Measurements from ENCODE around the gene KIAA2012. TPM values are rescaled to one million over a fixed set of nuclear protein-coding genes. Genes with fewer than 3 reads are reported as not detected.
A peak's percentile ranks its signal among the peaks of the same experiment; 100 is the strongest.

KIAA2012 gene
- total RNA-seq, 1 donor from 2014 or later, result not detected

GRCh38 chr2:202147775-202148174, 74.7 kb downstream of the KIAA2012 start:
- Histone ChIP-seq H3K4me1 (ENCODE audit: insufficient read depth, low read length) (peaks cover 30% of the 10 kb centered on the region), H3K9ac (ENCODE audit: low read length) (no peak overlapping the region), H3K9me3 (ENCODE audit: insufficient read depth, low read depth, low read length) (no peaks in the 10 kb centered on the region), H4K20me1 (ENCODE audit: insufficient read depth, low read length) (no peaks in the 10 kb centered on the region), H3K4me2 (ENCODE audit: low read length) (peak overlapping the region; percentile 8), H3K4me3 (ENCODE audit: insufficient read depth, low read depth, low read length) (no peak overlapping the region), H2AFZ (ENCODE audit: low read depth, low read length) (peak overlapping the region; percentile 42), H3K27ac (ENCODE audit: low read depth, low read length) (no peak overlapping the region), H3K27me3 (ENCODE audit: insufficient read depth, low read length) (no peaks in the 10 kb centered on the region), H3K36me3 (ENCODE audit: insufficient read depth, low read length) (no peaks in the 10 kb centered on the region), H3K79me2 (ENCODE audit: insufficient read depth, low read length) (no peaks in the 10 kb centered on the region)
- Mint-ChIP-seq H3K27me3 (ENCODE audit: low read depth, unreplicated experiment) (peaks cover 2% of the 10 kb centered on the region), H3K4me3 (ENCODE audit: unreplicated experiment) (no peak overlapping the region), H3K36me3 (ENCODE audit: low read depth, unreplicated experiment) (no peaks in the 10 kb centered on the region), H3K4me1 (ENCODE audit: low read depth, unreplicated experiment) (peaks cover 11% of the 10 kb centered on the region), H3K9me3 (ENCODE audit: unreplicated experiment) (no peaks in the 10 kb centered on the region), H3K27ac (ENCODE audit: unreplicated experiment) (peak overlapping the region; percentile 62)
- no peak for FAIRE-seq
- TF ChIP-seq CTCF (IDR thresholded peaks at IDR 0.05; ENCODE audit: insufficient read depth, low read depth, low read length) (no peak), EZH2 (IDR thresholded peaks at IDR 0.05; ENCODE audit: insufficient read depth, low read length) (no peak)
- DNase-seq (ENCODE audit: low read depth), result peak; percentile 45

DNA sequence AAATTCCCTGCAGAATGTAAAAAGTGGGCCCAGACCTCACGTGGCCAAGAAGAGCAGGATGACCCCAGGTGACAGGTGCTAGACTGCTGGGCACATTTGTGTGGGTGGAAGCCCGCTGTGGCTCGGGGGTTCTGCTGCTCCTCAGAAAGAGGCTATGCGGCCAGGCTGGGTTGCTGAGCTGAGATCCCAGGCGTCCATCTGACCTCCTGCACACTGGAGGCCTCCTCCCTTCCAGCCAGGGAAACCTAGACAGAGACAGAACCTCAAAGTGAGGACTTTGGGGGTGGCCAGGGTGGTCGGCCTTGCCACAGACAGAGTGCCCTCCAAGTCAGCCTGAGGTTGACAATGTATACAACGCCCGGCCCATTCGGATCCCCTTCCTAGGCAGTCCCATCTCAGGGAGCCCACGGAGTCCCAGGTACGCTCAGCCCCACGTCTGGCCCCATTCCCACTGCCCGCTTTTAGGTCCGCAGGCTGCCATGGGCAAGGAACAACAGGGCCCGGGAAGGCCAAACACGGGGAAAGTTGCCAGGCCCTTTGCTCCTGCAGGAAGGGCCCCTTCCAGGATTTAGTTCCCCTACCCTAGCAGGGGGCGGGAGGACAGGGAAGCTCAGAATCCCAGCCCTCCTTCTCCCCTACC, 75.6 kb downstream of the KIAA2012 start:
- Histone ChIP-seq H3K27ac (ENCODE audit: low read depth, low read length) (peak overlapping the region; percentile 23), H2AFZ (ENCODE audit: low read depth, low read length) (peak overlapping the region; percentile 53), H3K79me2 (ENCODE audit: insufficient read depth, low read length) (no peaks in the 10 kb centered on the region), H3K36me3 (ENCODE audit: insufficient read depth, low read length) (no peaks in the 10 kb centered on the region), H4K20me1 (ENCODE audit: insufficient read depth, low read length) (no peaks in the 10 kb centered on the region), H3K4me1 (ENCODE audit: insufficient read depth, low read length) (peaks cover 30% of the 10 kb centered on the region), H3K4me3 (ENCODE audit: insufficient read depth, low read depth, low read length) (no peak overlapping the region), H3K27me3 (ENCODE audit: insufficient read depth, low read length) (no peaks in the 10 kb centered on the region), H3K9me3 (ENCODE audit: insufficient read depth, low read depth, low read length) (no peaks in the 10 kb centered on the region), H3K9ac (ENCODE audit: low read length) (peak overlapping the region; percentile 14), H3K4me2 (ENCODE audit: low read length) (peak overlapping the region; percentile 69)
- H3K4me1 Mint-ChIP-seq (ENCODE audit: low read depth, unreplicated experiment), result peaks cover 11% of the 10 kb centered on the region
- peaks cover 3% of the 10 kb centered on the region for H3K9me3 Mint-ChIP-seq (ENCODE audit: unreplicated experiment)
- no peaks in the 10 kb centered on the region for H3K36me3 Mint-ChIP-seq (ENCODE audit: low read depth, unreplicated experiment)
- no peak for TF ChIP-seq EZH2 (IDR thresholded peaks at IDR 0.05; ENCODE audit: insufficient read depth, low read length)
- no peak for TF ChIP-seq CTCF (IDR thresholded peaks at IDR 0.05; ENCODE audit: insufficient read depth, low read depth, low read length)
- no peak for DNase-seq (ENCODE audit: low read depth)
- peaks cover 2% of the 10 kb centered on the region for H3K27me3 Mint-ChIP-seq (ENCODE audit: low read depth, unreplicated experiment)
- no peak overlapping the region for H3K4me3 Mint-ChIP-seq (ENCODE audit: unreplicated experiment)
- no peak overlapping the region for H3K27ac Mint-ChIP-seq (ENCODE audit: unreplicated experiment)
- FAIRE-seq, result no peak

DNA sequence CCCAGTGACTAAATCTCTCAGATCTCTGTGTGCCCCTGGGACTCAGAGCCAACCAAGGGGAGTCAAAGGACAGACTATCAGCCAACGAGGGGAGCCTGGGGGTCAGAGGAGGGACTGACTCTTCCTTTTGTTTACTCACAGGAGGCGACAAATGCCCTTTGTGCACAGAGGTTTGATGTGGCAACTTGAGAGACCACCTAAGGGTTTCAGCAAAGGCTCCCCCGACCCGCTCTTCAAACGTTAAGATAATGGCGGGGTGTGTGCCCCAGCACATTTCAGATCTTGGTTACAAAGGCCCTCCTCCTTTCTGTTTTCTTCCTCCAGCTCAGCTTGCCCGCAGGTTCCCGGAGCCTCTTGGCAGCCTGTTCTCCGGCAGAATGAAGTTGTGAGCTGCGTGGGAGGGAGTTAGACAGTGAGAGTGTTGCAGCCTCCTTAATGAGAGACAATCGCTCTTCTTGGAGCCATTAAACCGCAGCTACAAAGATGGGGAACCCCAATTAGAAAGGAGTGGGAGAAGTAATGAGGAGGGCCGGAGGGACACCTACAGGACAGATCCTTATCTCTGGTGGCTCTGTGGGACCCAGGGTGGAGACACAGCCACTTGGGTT, 76.2 kb downstream of the KIAA2012 start:
- Histone ChIP-seq H3K79me2 (ENCODE audit: insufficient read depth, low read length) (no peaks in the 10 kb centered on the region), H4K20me1 (ENCODE audit: insufficient read depth, low read length) (no peaks in the 10 kb centered on the region), H3K27me3 (ENCODE audit: insufficient read depth, low read length) (no peaks in the 10 kb centered on the region), H3K9ac (ENCODE audit: low read length) (peak overlapping the region; percentile 14), H3K36me3 (ENCODE audit: insufficient read depth, low read length) (no peaks in the 10 kb centered on the region), H3K4me3 (ENCODE audit: insufficient read depth, low read depth, low read length) (no peak overlapping the region), H3K9me3 (ENCODE audit: insufficient read depth, low read depth, low read length) (no peaks in the 10 kb centered on the region), H3K27ac (ENCODE audit: low read depth, low read length) (peak overlapping the region; percentile 23), H2AFZ (ENCODE audit: low read depth, low read length) (peak overlapping the region; percentile 53), H3K4me2 (ENCODE audit: low read length) (peak overlapping the region; percentile 69), H3K4me1 (ENCODE audit: insufficient read depth, low read length) (peaks cover 30% of the 10 kb centered on the region)
- Mint-ChIP-seq H3K27me3 (ENCODE audit: low read depth, unreplicated experiment) (peaks cover 2% of the 10 kb centered on the region), H3K4me3 (ENCODE audit: unreplicated experiment) (no peak overlapping the region), H3K4me1 (ENCODE audit: low read depth, unreplicated experiment) (peaks cover 11% of the 10 kb centered on the region), H3K9me3 (ENCODE audit: unreplicated experiment) (peaks cover 3% of the 10 kb centered on the region), H3K27ac (ENCODE audit: unreplicated experiment) (peak overlapping the region; percentile 75), H3K36me3 (ENCODE audit: low read depth, unreplicated experiment) (no peaks in the 10 kb centered on the region)
- no peak for TF ChIP-seq CTCF (IDR thresholded peaks at IDR 0.05; ENCODE audit: insufficient read depth, low read depth, low read length)
- no peak for TF ChIP-seq EZH2 (IDR thresholded peaks at IDR 0.05; ENCODE audit: insufficient read depth, low read length)
- no peak for FAIRE-seq
- DNase-seq (ENCODE audit: low read depth), result peak; percentile 90
